ENCODE data around the gene TNIK.

TNIK gene

DNA sequence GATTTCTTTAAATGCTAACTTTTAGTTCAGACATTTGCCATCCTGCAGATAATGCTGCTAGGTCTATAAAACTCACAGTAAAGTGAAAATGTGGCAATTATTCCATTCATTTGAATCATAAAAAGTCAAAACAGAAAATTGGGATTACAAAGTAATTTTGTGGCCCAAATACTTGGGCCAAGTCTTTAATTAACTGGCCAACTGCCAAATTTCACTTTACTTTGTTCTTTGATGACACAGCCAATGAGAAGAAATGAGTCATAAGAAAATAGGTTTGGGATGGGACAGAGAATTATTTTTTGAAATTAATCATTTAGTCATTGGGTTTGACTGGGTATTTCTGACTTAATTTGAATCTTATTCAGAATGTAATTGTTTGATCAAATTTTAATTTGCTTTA is 343.8 kb downstream of the TNIK start:
- Histone ChIP-seq H3K4me1 (ENCODE audit: low read depth, poor library complexity, severe bottlenecking) (no peaks in the 10 kb centered on the region), H3K4me2 (no peak overlapping the region), H3K4me3 (IDR thresholded peaks at IDR 0.05; ENCODE audit: insufficient read depth, low read depth, low read length) (no peak overlapping the region), H3K36me3 (ENCODE audit: insufficient read depth) (no peaks in the 10 kb centered on the region), H3K27me3 (ENCODE audit: insufficient read depth, low read depth) (no peaks in the 10 kb centered on the region), H3K27ac (no peak overlapping the region), H4K20me1 (ENCODE audit: insufficient read depth) (no peaks in the 10 kb centered on the region), H2AFZ (ENCODE audit: low read depth) (no peak overlapping the region), H3K79me2 (ENCODE audit: insufficient read depth, low read depth) (no peaks in the 10 kb centered on the region), H3K9ac (no peak overlapping the region)
- no peak for TF ChIP-seq CTCF (conservative IDR thresholded peaks at IDR 0.05; ENCODE audit: low read depth, low read length)

DNA sequence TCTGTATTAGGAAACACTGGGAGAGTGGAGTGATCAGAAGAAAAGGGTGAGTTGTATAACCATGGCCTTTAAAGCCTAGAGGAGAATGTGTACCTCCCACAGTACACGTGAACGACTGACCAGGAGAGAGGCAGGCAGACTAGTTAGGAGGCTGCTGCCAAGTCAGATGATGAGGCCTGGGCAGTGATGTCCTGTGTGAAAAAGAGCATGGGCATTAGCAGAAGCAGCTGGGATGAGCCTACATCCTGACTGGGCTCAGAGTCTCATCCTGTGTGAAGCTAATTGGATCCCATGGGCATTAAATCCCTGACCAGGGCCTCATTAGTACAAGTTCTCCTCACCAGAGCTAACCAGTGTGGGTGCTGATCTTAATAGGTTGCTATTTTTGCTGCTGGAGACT is 344.5 kb downstream of the TNIK start:
- no peak overlapping the region for H3K4me3 ChIP-seq (IDR thresholded peaks at IDR 0.05; ENCODE audit: insufficient read depth, low read depth, low read length)
- no peak for TF ChIP-seq CTCF (conservative IDR thresholded peaks at IDR 0.05; ENCODE audit: low read depth, low read length)
- no peaks in the 10 kb centered on the region for H3K36me3 ChIP-seq (ENCODE audit: insufficient read depth)
- no peaks in the 10 kb centered on the region for H3K4me1 ChIP-seq (ENCODE audit: low read depth, poor library complexity, severe bottlenecking)
- H3K79me2 ChIP-seq (ENCODE audit: insufficient read depth, low read depth): no peaks in the 10 kb centered on the region
- no peak overlapping the region for H3K4me2 ChIP-seq
- H2AFZ ChIP-seq (ENCODE audit: low read depth): no peak overlapping the region
- H3K9ac ChIP-seq: no peak overlapping the region
- H3K27ac ChIP-seq: no peak overlapping the region
- no peaks in the 10 kb centered on the region for H4K20me1 ChIP-seq (ENCODE audit: insufficient read depth)
- H3K27me3 ChIP-seq (ENCODE audit: insufficient read depth, low read depth): no peaks in the 10 kb centered on the region

DNA sequence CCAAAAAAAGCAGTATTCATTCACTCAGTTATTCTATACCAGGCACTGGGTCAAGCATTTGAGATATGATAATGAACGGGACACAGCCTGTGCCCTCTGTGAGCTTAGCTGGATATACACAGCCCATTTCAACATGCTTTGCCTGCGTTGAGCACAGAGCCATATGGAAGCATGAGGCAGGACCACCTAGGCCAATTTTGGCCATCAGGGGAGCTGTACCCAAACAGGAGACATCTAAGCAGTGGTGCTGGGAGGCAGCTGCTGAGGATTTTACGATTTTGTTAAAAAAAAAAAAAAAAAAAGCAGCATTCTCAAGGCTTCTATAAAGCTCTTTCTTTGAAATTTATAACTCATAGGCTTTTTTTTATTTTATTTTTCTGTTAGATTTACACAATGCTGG is 346.5 kb downstream of the TNIK start:
- TF ChIP-seq CTCF (conservative IDR thresholded peaks at IDR 0.05; ENCODE audit: low read depth, low read length): no peak
- Histone ChIP-seq H3K36me3 (ENCODE audit: insufficient read depth) (no peaks in the 10 kb centered on the region), H3K4me2 (no peak overlapping the region), H2AFZ (ENCODE audit: low read depth) (no peak overlapping the region), H3K27me3 (ENCODE audit: insufficient read depth, low read depth) (no peaks in the 10 kb centered on the region), H4K20me1 (ENCODE audit: insufficient read depth) (no peaks in the 10 kb centered on the region), H3K27ac (no peak overlapping the region), H3K79me2 (ENCODE audit: insufficient read depth, low read depth) (no peaks in the 10 kb centered on the region), H3K4me3 (IDR thresholded peaks at IDR 0.05; ENCODE audit: insufficient read depth, low read depth, low read length) (no peak overlapping the region), H3K4me1 (ENCODE audit: low read depth, poor library complexity, severe bottlenecking) (no peaks in the 10 kb centered on the region), H3K9ac (no peak overlapping the region)

DNA sequence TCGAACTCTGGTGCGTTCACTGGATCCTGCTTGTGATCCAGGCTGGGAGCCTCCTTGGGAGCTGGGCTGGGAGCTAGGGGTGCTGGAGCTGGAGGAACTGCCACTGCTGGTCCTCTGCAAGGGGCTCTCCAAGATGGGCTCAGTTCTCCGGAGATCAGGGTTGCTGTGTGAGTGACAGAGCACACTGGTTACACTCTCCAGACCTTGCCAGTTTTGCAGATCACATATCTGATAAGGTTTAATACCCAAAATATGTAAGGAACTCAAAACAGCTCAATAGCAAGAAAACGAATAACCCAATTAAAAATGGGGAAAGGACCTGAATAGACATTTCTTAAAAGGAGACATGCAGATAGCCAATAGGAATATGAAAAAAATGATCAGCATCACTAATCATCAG is 349.5 kb downstream of the TNIK start:
- no peaks in the 10 kb centered on the region for H3K36me3 ChIP-seq (ENCODE audit: insufficient read depth)

More for the DNA sequence above, 349.5 kb downstream of the TNIK start:
- Histone ChIP-seq H3K9ac (no peak overlapping the region), H4K20me1 (ENCODE audit: insufficient read depth) (no peaks in the 10 kb centered on the region), H3K4me2 (no peak overlapping the region), H3K4me1 (ENCODE audit: low read depth, poor library complexity, severe bottlenecking) (no peaks in the 10 kb centered on the region), H3K79me2 (ENCODE audit: insufficient read depth, low read depth) (no peaks in the 10 kb centered on the region), H3K27me3 (ENCODE audit: insufficient read depth, low read depth) (no peaks in the 10 kb centered on the region), H3K27ac (no peak overlapping the region), H2AFZ (ENCODE audit: low read depth) (no peak overlapping the region), H3K4me3 (IDR thresholded peaks at IDR 0.05; ENCODE audit: insufficient read depth, low read depth, low read length) (no peak overlapping the region)
- no peak for TF ChIP-seq CTCF (conservative IDR thresholded peaks at IDR 0.05; ENCODE audit: low read depth, low read length)
